ENCODE data around the gene ARHGEF3.

ARHGEF3 gene

DNA sequence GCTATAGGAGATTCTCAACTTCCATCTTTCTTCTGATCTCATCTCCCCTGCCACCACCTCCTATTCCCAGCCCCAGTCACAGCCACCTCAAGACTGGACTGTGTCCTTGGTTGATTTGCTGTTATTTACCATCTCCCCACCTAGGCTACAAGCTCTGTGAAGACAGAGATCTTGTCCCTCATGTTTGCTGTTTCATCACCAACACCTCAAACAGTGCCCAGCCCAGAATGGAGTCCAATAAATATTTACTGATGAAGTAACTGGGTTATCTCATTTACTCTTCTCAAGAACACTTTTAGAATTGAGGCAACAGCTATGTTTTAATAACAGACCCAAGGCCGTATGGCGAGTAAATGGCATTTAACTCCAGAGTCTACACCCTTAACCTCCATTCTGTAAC is 29.1 kb upstream of the ARHGEF3 start:
- no peak for DNase-seq (ENCODE audit: low read depth)
- H3K4me3 ChIP-seq (ENCODE audit: low read length), result no peak overlapping the region
- TF ChIP-seq, protein P1, sequence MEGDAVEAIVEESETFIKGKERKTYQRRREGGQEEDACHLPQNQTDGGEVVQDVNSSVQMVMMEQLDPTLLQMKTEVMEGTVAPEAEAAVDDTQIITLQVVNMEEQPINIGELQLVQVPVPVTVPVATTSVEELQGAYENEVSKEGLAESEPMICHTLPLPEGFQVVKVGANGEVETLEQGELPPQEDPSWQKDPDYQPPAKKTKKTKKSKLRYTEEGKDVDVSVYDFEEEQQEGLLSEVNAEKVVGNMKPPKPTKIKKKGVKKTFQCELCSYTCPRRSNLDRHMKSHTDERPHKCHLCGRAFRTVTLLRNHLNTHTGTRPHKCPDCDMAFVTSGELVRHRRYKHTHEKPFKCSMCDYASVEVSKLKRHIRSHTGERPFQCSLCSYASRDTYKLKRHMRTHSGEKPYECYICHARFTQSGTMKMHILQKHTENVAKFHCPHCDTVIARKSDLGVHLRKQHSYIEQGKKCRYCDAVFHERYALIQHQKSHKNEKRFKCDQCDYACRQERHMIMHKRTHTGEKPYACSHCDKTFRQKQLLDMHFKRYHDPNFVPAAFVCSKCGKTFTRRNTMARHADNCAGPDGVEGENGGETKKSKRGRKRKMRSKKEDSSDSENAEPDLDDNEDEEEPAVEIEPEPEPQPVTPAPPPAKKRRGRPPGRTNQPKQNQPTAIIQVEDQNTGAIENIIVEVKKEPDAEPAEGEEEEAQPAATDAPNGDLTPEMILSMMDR (IDR thresholded peaks at IDR 0.05; ENCODE audit: insufficient read depth, low read depth, low read length, missing control alignments), result no peak

DNA sequence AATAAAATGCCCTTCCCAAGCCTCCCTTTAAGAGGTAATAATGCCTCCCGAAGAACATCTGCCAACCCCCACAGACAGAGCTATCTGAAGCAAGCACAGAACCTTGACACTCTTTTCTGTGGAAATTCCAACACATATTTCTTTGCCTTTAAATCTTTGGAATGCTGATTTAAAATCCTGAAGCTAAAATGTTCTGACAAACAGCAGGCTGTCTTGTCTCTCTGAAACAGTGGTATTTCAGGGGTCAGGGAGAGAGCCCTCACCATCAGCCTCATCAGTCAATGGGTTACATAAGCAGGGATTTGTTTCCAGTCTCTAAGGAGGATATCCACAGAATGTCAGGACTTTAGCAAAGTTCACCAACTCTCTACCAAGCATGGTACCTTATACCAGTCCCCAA is 27.8 kb upstream of the ARHGEF3 start:
- TF ChIP-seq, protein P1 (IDR thresholded peaks at IDR 0.05; ENCODE audit: insufficient read depth, low read depth, low read length, missing control alignments), result no peak
- DNase-seq (ENCODE audit: low read depth), result no peak
- no peak overlapping the region for H3K4me3 ChIP-seq (ENCODE audit: low read length)

DNA sequence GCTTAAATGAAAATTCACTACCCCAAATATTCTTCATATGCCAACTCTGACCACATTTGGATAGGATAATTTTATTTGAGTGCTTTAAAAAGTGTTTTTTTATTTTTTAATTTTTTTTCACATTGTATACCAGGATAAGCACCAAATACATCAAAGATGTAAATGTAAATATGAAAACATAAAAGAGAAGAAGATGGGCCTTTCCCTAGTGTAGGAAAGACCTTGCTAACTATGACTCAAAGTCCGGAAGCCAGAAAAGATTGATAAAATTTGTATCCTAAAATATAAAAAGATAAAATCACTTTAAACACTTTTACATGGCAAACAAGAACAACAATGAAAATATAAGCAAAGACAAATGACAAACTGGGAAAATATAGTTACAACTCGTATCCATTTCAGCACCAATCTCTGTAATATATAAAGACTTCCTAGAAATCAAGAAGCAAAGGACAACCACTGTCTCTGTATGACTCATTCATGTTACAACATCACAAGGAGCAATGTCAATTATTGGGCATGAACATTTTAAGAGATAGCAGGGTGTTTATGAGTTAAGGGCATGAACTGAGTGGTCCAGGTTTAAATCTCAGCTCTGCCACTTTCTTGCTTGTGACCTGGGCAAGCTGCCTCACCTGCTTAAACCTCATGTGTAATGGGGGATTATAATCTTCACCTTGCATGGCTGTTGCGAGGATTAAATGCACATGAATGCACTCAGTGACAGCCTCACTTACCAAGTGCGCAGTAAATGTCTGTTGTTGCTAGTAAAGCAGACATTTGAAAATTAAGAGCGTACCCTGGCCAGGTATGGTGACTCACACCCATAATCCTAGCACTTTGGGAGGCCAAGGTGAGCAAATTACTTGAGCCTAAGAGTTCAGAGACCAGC is 25.3 kb upstream of the ARHGEF3 start:
- TF ChIP-seq, protein P1 (IDR thresholded peaks at IDR 0.05; ENCODE audit: insufficient read depth, low read depth, low read length, missing control alignments), result no peak
- no peak overlapping the region for H3K4me3 ChIP-seq (ENCODE audit: low read length)
- DNase-seq (ENCODE audit: low read depth), result peak; percentile 66

DNA sequence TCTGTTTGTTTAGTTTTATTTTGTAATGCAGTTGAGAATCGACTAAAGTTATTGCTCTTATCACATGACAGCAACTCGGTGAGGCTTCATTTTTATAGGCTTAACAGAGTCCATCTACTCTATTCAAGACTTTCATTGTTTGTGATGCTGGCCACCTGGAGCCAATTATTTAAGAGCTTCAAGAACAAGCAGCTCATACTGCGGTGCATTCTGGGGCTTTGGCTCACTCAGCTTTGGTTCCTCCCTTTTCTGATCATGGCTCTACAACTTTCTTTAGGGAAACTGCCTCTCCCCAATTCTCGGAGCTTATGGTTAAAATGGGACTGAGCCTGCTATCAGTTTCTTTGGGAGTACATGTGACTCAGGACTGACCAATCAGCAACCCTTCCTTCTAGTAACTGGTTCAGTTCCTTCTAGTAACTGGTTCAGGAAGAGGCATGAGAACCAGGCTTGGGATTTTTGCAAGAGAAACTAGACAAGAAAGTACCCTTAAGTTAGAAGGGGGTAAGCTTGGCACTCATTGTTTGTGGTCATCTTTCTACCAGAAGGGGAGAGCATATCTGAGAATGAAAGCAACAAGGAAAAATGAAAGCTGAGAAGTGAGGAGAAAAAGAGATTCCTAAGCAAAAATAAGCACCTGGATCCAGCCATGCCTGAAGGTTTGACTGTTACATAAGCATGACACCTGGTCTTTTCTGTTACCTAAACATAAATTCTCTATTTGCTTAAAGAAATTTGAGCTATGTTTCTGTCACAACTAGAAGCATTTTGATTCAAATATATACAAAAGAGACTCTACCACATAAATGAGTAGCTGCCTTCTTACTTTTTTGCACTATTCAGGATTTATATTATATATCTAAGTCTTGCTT is 24.1 kb upstream of the ARHGEF3 start:
- no peak for DNase-seq (ENCODE audit: low read depth)
- TF ChIP-seq, protein P1 (IDR thresholded peaks at IDR 0.05; ENCODE audit: insufficient read depth, low read depth, low read length, missing control alignments), result no peak
- no peak overlapping the region for H3K4me3 ChIP-seq (ENCODE audit: low read length)

DNA sequence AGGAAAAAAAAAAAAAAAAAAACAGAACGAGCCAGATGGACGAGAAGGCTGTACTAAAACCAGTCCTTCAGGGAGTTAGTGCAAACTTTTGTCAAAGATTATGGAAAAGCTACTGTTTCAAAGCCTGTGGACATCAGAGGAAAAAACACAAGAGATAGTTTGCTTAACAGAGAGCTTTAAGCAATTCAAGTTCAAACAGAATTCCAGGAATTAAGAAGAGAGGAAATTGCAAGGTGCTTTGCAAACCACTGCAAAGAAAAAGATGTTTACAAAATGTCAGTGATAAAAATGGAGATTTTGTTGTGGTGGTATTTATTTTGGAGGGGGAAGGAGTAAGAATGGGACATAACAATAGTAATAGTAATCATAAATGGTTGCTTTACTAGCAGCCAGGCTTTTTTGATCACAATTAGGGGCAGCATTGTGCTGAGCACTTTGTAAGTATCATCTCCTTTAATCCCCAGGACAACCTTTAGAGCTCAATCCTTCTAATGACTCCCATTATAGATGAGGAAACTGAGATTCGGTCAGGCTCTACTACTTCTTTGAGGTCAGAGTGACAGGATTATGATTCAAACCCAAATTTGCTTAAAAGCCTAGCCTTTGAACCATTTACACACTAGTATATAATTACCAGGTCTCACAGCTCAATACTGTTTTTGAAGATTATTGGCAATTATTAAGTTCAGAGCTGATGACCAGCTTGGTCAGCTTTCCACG is 22.4 kb upstream of the ARHGEF3 start:
- H3K4me3 ChIP-seq (ENCODE audit: low read length), result no peak overlapping the region
- DNase-seq (ENCODE audit: low read depth), result no peak
- TF ChIP-seq, protein P1 (IDR thresholded peaks at IDR 0.05; ENCODE audit: insufficient read depth, low read depth, low read length, missing control alignments), result no peak

DNA sequence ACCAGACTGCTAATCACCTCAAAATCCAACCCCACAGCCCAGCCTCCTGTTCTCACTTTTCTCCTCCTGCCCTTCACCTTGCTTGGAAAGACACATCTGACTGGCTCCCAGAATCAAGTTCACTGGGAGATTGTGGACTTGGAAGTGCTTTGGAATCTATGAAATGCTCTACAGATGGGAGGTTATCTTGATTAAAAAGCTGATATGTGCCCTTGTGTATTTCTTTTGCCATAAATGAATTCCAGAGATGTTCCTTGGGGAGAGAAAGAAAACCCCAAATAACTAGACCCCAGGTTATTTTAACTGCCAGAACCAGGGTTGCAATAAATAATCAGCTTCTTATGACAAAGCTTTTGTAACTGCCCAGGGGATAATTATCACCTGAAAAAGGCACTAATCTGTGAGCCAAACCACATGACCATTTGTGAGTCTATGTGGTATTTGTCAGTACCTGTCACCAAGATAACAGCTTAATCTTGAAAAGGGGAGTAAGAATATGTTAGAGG is 21.7 kb upstream of the ARHGEF3 start:
- TF ChIP-seq, protein P1 (IDR thresholded peaks at IDR 0.05; ENCODE audit: insufficient read depth, low read depth, low read length, missing control alignments), result no peak
- DNase-seq (ENCODE audit: low read depth), result no peak

More for the DNA sequence above, 21.7 kb upstream of the ARHGEF3 start:
- no peak overlapping the region for H3K4me3 ChIP-seq (ENCODE audit: low read length)
